WERI-Rb-1 (cell line): ENCODE measurements around the gene PMCH.
"Not testable (repeated sequence)": the region's sequence is repeated elsewhere in the genome, so short reads cannot be mapped to it uniquely, and the experiment has no call there.

Source experiments
- DNase-seq: peaks from one replicate; pipeline ENCODE4 v3.0.0-alpha.2; 2020
- H3K27ac ChIP-seq: fragments of 250-450 bp; sonication (Bioruptor Pico); 2 replicates; pipeline ENCODE4 v1.5.1; 2020; ENCODE audit warnings: mild to moderate bottlenecking, moderate library complexity
- H3K27me3 ChIP-seq: fragments of 250-450 bp; sonication (Bioruptor Pico); 2 replicates; pipeline ENCODE4 v1.5.1; 2021; ENCODE audit warnings: mild to moderate bottlenecking, low read depth, moderate library complexity; ENCODE audit not compliant: insufficient read depth, severe bottlenecking
- H3K36me3 ChIP-seq: fragments of 250-450 bp; sonication (Bioruptor Pico); 2 replicates; pipeline ENCODE4 v1.5.1; 2020; ENCODE audit warnings: mild to moderate bottlenecking, moderate library complexity
- H3K4me3 ChIP-seq: 2 replicates; pipeline ENCODE4 v1.5.1; 2011; ENCODE audit warnings: low read depth, mild to moderate bottlenecking, control low read depth, low read length
- H3K9me3 ChIP-seq: fragments of 250-450 bp; sonication (Bioruptor Pico); 2 replicates; pipeline ENCODE4 v1.5.1; 2021; ENCODE audit warnings: mild to moderate bottlenecking, moderate library complexity; ENCODE audit not compliant: severe bottlenecking
- TF ChIP-seq, protein P1 (sequence below): IDR thresholded peaks from 2 replicates; pipeline ENCODE4 v1.5.1; 2011; ENCODE audit warnings: low read depth, mild to moderate bottlenecking, control low read depth, inconsistent platforms, low read length

The PMCH gene, protein sequence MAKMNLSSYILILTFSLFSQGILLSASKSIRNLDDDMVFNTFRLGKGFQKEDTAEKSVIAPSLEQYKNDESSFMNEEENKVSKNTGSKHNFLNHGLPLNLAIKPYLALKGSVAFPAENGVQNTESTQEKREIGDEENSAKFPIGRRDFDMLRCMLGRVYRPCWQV

DNA sequence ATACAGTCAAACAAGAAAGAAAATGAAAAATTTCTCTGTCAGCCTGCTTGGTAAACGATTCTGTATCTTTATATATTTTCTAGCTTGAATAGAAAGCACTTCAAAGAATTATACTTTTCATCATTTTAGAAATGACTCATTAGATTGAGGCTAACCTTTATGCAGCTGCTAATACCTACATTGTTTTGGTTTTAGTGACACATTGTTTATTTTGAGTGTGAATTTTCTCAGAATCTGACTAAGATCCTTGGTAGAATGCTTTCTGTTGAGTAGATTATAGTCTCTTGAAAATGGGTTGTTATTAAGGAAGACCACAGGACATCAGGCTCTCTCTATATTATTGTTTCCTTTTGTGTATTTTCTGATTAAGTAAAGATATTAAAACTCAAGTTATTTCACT, at the start of gene PMCH:
TSS of gene PMCH (minus strand) at position 45 of the 400 bp plus-strand sequence. CDS start 63 bp downstream, outside the sequence.
- TF ChIP-seq, protein P1, sequence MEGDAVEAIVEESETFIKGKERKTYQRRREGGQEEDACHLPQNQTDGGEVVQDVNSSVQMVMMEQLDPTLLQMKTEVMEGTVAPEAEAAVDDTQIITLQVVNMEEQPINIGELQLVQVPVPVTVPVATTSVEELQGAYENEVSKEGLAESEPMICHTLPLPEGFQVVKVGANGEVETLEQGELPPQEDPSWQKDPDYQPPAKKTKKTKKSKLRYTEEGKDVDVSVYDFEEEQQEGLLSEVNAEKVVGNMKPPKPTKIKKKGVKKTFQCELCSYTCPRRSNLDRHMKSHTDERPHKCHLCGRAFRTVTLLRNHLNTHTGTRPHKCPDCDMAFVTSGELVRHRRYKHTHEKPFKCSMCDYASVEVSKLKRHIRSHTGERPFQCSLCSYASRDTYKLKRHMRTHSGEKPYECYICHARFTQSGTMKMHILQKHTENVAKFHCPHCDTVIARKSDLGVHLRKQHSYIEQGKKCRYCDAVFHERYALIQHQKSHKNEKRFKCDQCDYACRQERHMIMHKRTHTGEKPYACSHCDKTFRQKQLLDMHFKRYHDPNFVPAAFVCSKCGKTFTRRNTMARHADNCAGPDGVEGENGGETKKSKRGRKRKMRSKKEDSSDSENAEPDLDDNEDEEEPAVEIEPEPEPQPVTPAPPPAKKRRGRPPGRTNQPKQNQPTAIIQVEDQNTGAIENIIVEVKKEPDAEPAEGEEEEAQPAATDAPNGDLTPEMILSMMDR: no peak
- no peaks in the 10 kb centered on the region for H3K27me3 ChIP-seq
- no peak within 1 kb of the TSS for H3K4me3 ChIP-seq
- no peaks in the 10 kb centered on the region for H3K9me3 ChIP-seq
- H3K27ac ChIP-seq: no peak within 1 kb of the TSS
- H3K36me3 ChIP-seq: no peaks in the 10 kb centered on the region; the same call in 1 of the 2 replicates
- no peak for DNase-seq

DNA sequence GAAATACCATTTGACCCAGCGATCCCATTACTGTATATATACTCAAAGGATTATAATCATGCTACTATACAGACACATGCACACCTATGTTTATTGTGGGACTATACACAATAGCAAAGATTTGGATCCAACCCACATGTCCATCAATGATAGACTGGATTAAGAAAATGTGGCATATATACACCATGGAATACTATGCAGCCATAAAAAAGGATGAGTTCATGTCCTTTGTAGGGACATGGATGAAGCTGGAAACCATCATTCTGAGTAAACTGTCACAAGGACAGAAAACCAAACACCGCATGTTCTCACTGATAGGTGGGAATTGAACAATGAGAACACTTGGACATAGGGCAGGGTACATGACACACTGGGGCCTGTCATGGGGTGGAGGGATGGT, 43.2 kb upstream of the PMCH start:
- not testable (repeated sequence) for H3K9me3 ChIP-seq, DNase-seq, H3K27ac ChIP-seq, H3K27me3 ChIP-seq, H3K4me3 ChIP-seq, H3K36me3 ChIP-seq

DNA sequence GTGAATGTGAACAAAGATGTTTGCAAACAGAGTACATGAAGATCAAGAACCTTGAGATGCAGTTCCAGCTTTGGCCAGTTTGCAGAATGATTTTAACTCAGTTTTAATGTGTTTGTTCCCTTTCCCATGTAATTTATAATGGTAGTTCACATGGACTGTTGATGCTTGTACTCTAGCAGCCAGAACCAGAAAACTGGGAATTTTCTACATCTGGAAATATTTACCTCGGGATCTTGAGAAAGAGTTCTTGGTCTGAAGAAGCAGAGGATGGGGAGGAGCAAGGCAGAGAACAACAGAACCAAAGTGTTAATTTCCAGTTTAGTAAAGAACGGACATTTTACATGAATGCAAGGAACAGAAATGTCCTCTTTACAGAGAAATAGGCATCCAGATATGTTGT, 37.0 kb upstream of the PMCH start:
- no peak overlapping the region for H3K27ac ChIP-seq
- H3K27me3 ChIP-seq: no peaks in the 10 kb centered on the region
- no peaks in the 10 kb centered on the region for H3K36me3 ChIP-seq
- TF ChIP-seq, protein P1: no peak
- no peaks in the 10 kb centered on the region for H3K9me3 ChIP-seq
- no peak for DNase-seq
- H3K4me3 ChIP-seq: no peak overlapping the region

DNA sequence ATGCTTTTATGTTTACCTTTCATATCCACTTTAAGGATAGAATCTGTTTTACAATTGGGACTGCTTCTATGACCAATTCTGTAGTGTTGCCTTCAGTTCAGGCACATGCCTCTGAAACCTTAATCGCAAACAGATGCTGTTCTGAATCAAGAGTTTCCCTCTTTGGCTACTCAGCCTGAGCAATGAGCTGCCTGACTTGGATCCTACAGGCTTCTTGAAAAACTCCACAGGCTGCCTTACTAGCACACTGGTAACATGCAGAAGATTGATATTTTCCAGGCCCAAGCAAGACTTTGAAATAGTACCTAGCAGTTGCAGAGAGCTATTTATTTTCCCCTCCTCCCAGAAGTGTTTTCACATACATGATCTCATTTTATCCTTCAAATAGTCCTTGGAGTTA, 34.8 kb upstream of the PMCH start:
- Histone ChIP-seq H3K27ac (no peak overlapping the region), H3K9me3 (no peaks in the 10 kb centered on the region), H3K27me3 (no peaks in the 10 kb centered on the region), H3K36me3 (no peaks in the 10 kb centered on the region), H3K4me3 (no peak overlapping the region)
- DNase-seq: no peak
- TF ChIP-seq, protein P1: no peak

DNA sequence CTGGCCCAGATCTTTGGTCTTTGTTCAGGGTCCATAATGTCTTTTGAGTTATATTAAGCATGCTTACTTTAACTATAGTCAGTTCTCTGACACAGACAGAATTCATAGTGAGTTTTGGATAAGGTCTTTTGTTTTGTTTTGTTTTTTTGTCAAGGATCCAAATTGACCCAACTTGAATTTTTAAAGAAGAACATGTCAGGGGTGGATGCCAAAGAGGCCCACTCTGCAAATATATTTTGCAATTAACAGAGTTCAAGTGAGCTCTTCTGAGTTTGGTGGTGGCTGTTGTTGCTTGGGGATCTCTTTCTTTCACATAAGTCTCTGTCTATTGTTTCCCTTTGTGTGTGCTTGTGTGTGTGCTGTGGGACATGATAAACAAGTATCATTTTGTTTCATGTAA, 34.4 kb upstream of the PMCH start:
- Histone ChIP-seq H3K27me3 (no peaks in the 10 kb centered on the region), H3K9me3 (no peaks in the 10 kb centered on the region), H3K27ac (no peak overlapping the region), H3K4me3 (no peak overlapping the region), H3K36me3 (no peaks in the 10 kb centered on the region)
- TF ChIP-seq, protein P1: no peak
- DNase-seq: no peak

DNA sequence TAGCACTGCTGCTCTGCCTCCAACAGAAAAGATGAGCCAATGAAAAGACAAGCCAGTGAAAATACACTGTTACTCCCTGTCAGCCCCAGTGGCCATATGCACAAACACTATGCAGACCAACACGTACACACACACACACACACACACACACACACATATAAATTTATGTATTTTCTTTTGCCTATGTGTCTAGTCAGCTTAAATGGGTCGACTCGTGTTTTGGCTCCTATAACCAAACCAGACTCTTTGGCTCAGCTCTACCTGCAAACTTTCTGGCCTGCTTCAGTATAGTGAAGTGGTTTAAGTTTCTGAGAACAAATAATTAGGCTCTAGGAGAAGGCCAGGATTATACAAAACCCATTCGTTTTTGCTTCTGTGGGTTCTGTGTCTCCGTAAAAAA, 30.3 kb upstream of the PMCH start:
- TF ChIP-seq, protein P1: no peak
- DNase-seq: no peak
- H3K36me3 ChIP-seq: no peaks in the 10 kb centered on the region
- no peak overlapping the region for H3K4me3 ChIP-seq
- no peaks in the 10 kb centered on the region for H3K27me3 ChIP-seq
- no peaks in the 10 kb centered on the region for H3K9me3 ChIP-seq
- H3K27ac ChIP-seq: no peak overlapping the region
